ENCODE measurements around the gene ITGBL1.

DNA sequence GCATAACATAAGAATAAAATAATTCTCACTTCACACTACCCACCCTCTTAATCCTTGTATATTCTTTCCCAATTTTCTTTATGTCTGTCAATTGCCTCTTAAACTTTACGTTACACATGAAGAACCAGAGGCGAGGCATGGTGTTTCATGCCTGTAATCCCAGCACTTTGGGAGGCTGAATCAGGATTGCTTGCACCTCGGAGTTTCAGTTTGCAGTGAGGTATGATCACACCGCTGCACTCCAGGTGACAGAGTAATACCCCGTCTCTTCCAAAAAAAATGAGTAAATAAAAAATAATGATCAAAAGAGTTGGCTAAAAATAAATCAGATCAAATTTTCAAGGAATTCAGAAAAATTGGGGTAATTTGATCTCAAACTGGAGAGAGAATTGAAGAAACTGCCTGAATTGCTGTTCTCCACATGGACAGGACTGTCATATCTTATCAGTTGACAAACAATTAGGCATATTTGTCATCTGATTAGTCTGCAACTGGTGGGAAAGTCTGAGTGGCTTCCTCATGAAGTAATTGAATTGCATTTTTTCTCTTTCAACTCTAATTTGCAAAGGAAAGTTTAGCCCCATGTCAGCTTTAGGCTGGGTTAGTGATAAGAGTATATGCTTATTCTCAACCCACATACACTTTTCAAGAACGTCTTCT, 302.9 kb downstream of the ITGBL1 start:
- TF ChIP-seq POLR2A (IDR thresholded peaks at IDR 0.05; ENCODE audit: low read length) (no peak), GATA1 (IDR thresholded peaks at IDR 0.05; ENCODE audit: low read depth, low read length) (no peak)

Measured in erythroblast (primary cell).